Testis (tissue), 3 donors: ENCODE measurements around the gene ANK2. TPM values are rescaled to one million over a fixed set of nuclear protein-coding genes. Genes with fewer than 3 reads are reported as not detected.

Experiments used
- DNase-seq: peaks from one replicate; pipeline ENCODE4 v3.0.0-alpha.2; 2019
- H3K27ac ChIP-seq, 2 donors: fragments of 200-600 bp; sonication (generic); one replicate each; pipeline ENCODE4 v1.5.1; 2019
- H3K27me3 ChIP-seq: fragments of 200-600 bp; sonication (generic); one replicate; pipeline ENCODE4 v1.5.1; 2019
- H3K36me3 ChIP-seq: fragments of 200-600 bp; sonication (generic); one replicate; pipeline ENCODE4 v1.5.1; 2017; ENCODE audit warnings: low read depth; ENCODE audit errors: missing control alignments
- H3K4me1 ChIP-seq: fragments of 200-600 bp; sonication (generic); one replicate; pipeline ENCODE4 v1.5.1; 2019
- H3K4me3 ChIP-seq, 2 donors: fragments of 200-600 bp; sonication (generic); one replicate each; pipeline ENCODE4 v1.5.1; 2017 to 2019
- H3K9me3 ChIP-seq: fragments of 200-600 bp; sonication (generic); one replicate; pipeline ENCODE4 v1.5.1; 2017
- POLR2A ChIP-seq: fragments of 450-650 bp; IDR thresholded peaks from one replicate; pipeline ENCODE4 v1.6.1; 2017; ENCODE audit warnings: antibody characterized with exemption, mild to moderate bottlenecking, moderate library complexity
- WGBS, 2 donors: methylation state at CpG; one replicate each; pipeline ENCODE4 v1.1.5; 2018; 5-methylcytosine and 5-hydroxymethylcytosine counted together
- intact Hi-C: fragments of 100-400 bp; cut with DNase I; formaldehyde crosslinking; loops from one replicate; pipeline ENCODE4 v1.15.1; 2023; ENCODE audit warnings: low total_unique reads
- polyA plus RNA-seq: library from polyadenylated mRNA; stranded (reverse); fragments of 350-450 nt; fragmentation: Illumina TruSeq; extraction: RNeasy Lipid Tissue Mini Kit (QIAGEN cat#74804); gene quantifications from one replicate; pipeline ENCODE4 v1.2.3, GENCODE V29; 2014; ENCODE audit warnings: low read depth, low replicate concordance; ENCODE audit not compliant: insufficient read depth
- total RNA-seq, 2 donors: library from RNA; depleted of rRNA; stranded (reverse); fragments of >200 nt; gene quantifications; one replicate each; pipeline ENCODE4 v1.2.3, GENCODE V29; 2016
- TF ChIP-seq, protein P1 (sequence below), 3 experiments: fragments of 450-650 bp in 2 of 3; fragments of 200-600 bp in 1 of 3; sonication (generic) in 1 of 3; IDR thresholded peaks; one replicate each; pipeline ENCODE4 v1.5.1; 2016 to 2019; ENCODE audit warnings: antibody characterized with exemption in 3 of 3, mild to moderate bottlenecking in 2 of 3, moderate library complexity in 1 of 3

Gene ANK2
- total and polyA plus RNA-seq, 3 donors from 2014 or later, result 28.0 to 40.0 (median 28.6) TPM

DNA sequence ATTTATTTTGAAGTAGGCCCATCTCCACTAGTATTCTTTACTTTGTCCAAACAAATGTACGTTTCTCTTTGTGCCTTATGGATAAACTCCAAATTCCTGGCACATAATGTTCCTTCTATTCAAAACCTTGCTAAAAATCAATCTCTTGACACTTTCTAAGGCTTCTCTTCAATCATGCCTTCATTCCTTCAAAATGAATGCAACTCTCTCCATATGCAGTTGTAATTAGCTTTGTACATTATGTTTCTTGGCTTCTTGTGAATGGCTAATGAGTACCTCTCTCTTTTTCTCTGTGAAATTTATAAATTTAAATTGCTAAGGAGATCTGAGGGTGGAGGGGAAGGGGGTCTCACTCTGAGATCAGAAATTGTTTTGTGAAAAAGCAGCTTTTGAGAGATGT lies 24.0 kb upstream of the ANK2 start:
- H3K9me3 ChIP-seq, result no peaks in the 10 kb centered on the region
- H3K4me3 ChIP-seq, result no peak overlapping the region
- no peak overlapping the region for H3K27ac ChIP-seq
- no peak for TF ChIP-seq POLR2A
- no peaks in the 10 kb centered on the region for H3K36me3 ChIP-seq
- WGBS, 2 donors, result 47 to 83% methylated on average over 1 of the region's 1 CpG
- no peaks in the 10 kb centered on the region for H3K4me1 ChIP-seq
- intact Hi-C loops, result no loop called here
- H3K27me3 ChIP-seq, result no peaks in the 10 kb centered on the region
- no peak for DNase-seq

DNA sequence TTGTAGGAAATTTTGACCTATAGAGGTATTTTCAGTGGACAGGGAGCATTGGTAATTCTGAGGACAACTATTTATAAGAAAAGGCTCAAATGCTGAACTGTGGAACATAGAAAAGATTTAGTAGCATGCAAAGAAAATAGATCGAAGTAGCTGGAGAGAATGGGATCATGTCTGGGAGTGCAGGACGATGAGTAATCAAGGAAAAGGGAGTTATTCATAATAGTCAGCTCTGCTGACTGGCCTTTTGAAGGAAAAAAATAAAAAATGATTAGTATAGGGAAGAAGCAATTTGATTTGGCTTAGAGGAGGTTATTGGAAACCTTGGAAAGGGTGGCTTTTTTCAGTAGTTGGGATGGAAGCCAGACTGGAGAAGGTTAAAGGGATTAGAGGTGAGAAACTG lies 22.9 kb upstream of the ANK2 start:
- DNase-seq, result no peak
- no peaks in the 10 kb centered on the region for H3K27me3 ChIP-seq
- no peak overlapping the region for H3K4me3 ChIP-seq
- no peaks in the 10 kb centered on the region for H3K4me1 ChIP-seq
- intact Hi-C loops, result no loop called here
- no peak overlapping the region for H3K27ac ChIP-seq
- 67 to 77% methylated on average over 2 of the region's 2 CpGs for WGBS, 2 donors
- no peaks in the 10 kb centered on the region for H3K9me3 ChIP-seq
- H3K36me3 ChIP-seq, result no peaks in the 10 kb centered on the region
- TF ChIP-seq, protein P1, sequence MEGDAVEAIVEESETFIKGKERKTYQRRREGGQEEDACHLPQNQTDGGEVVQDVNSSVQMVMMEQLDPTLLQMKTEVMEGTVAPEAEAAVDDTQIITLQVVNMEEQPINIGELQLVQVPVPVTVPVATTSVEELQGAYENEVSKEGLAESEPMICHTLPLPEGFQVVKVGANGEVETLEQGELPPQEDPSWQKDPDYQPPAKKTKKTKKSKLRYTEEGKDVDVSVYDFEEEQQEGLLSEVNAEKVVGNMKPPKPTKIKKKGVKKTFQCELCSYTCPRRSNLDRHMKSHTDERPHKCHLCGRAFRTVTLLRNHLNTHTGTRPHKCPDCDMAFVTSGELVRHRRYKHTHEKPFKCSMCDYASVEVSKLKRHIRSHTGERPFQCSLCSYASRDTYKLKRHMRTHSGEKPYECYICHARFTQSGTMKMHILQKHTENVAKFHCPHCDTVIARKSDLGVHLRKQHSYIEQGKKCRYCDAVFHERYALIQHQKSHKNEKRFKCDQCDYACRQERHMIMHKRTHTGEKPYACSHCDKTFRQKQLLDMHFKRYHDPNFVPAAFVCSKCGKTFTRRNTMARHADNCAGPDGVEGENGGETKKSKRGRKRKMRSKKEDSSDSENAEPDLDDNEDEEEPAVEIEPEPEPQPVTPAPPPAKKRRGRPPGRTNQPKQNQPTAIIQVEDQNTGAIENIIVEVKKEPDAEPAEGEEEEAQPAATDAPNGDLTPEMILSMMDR (IDR thresholded peaks at IDR 0.05), result no peak

- Histone ChIP-seq H3K27me3 (no peaks in the 10 kb centered on the region), H3K4me3 (no peak overlapping the region), H3K27ac (no peak overlapping the region), H3K4me1 (no peaks in the 10 kb centered on the region), H3K9me3 (no peaks in the 10 kb centered on the region), H3K36me3 (no peaks in the 10 kb centered on the region)
- TF ChIP-seq, protein P1 (IDR thresholded peaks at IDR 0.05), result no peak
- no peak for TF ChIP-seq POLR2A
- DNase-seq, result no peak
- 82 to 92% methylated on average over 2 of the region's 2 CpGs for WGBS, 2 donors
- intact Hi-C loops, result no loop called here
Measured at GRCh38 chr4:113028074-113028473, 21.4 kb upstream of the ANK2 start.

DNA sequence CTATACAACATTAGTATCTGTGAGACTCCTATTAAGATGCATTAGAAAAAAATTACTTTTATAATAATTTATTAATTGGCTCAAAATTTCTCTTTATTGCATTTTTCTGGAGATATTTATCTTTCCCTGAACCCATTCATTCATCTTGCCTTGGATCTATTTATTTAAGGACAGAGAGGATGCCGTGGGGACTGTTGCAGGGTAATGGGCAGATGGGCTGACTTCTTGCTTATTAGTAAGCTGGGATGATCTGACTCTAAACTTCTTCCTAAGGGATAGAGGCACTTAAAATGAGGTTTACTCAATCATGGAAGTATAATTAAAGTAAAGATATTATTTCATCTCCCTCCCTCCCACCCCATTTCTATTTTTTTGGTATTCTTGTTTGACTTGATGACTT lies 18.2 kb upstream of the ANK2 start:
- Histone ChIP-seq H3K27me3 (no peaks in the 10 kb centered on the region), H3K36me3 (no peaks in the 10 kb centered on the region), H3K4me1 (peaks cover 6% of the 10 kb centered on the region), H3K27ac (no peak overlapping the region), H3K4me3 (no peak overlapping the region), H3K9me3 (no peaks in the 10 kb centered on the region)
- DNase-seq, result no peak
- TF ChIP-seq, protein P1 (IDR thresholded peaks at IDR 0.05), result no peak
- no peak for TF ChIP-seq POLR2A
- 75 to 79% methylated on average over 1 of the region's 1 CpG for WGBS, 2 donors
- intact Hi-C loops, result no loop called here

DNA sequence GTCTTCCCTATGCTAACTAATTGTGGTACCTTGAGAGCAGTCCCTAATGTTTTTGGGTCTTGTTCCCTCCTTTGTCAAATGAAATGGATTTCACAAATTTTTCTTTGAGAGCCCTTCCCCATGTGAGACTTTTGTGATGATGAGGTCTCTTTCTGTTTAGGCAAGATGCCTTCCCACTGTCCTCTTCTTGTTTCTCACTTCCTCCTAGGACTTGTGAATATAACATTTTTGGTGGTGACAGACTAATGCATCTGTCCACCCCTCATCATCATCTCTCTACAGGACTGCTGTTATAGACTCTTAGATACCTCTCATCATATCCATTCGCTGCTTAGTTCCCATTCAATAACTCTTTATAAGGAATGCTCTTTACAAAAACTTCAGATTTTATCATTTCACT lies 8.7 kb upstream of the ANK2 start:
- Histone ChIP-seq H3K36me3 (no peaks in the 10 kb centered on the region), H3K27ac (no peak overlapping the region), H3K27me3 (no peaks in the 10 kb centered on the region), H3K9me3 (no peaks in the 10 kb centered on the region), H3K4me3 (no peak overlapping the region), H3K4me1 (peaks cover 31% of the 10 kb centered on the region)
- 76 to 92% methylated on average over 1 of the region's 1 CpG for WGBS, 2 donors
- TF ChIP-seq, protein P1 (IDR thresholded peaks at IDR 0.05), result no peak
- TF ChIP-seq POLR2A, result no peak
- intact Hi-C loops, result no loop called here
- no peak for DNase-seq
